OCI-LY3 (cell line): ENCODE results near the gene NKIRAS2.
"Not testable (repeated sequence)": the region's sequence is repeated elsewhere in the genome, so short reads cannot be mapped to it uniquely, and the experiment has no call there.

ENCODE experiments used
- EZH2phosphoT487 ChIP-seq: fragments of 200-600 bp; shearing (Covaris generic); IDR thresholded peaks from 2 replicates; pipeline ENCODE4 v1.6.1; 2018; ENCODE audit warnings: antibody characterized with exemption, mixed run types, low read depth
- TF ChIP-seq, protein P1 (sequence below): fragments of 200-600, 300-600 bp; sonication (generic); IDR thresholded peaks from 2 replicates; pipeline ENCODE4 v1.5.1; 2014; ENCODE audit warnings: antibody characterized with exemption, low read length, low read depth

DNA sequence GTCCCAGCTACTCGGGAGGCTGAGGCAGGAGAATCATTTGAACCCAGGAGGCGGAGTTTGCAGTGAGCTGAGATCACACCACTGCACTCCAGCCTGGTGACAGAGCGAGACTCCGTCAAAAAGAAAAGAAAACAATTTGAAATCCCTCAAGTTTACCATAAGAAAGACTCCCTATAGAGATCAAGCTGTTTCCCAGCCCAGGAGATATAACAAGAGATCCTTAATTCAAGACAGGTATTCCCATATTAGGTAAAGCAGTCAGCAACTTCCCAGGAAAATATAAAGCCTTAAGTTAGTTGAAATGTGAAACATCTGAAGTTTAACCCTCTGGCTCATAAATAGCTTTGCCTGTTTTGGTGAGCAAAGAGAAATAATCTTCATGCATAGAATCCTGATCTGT, 7.5 kb upstream of the NKIRAS2 start:
- TF ChIP-seq, protein P1, sequence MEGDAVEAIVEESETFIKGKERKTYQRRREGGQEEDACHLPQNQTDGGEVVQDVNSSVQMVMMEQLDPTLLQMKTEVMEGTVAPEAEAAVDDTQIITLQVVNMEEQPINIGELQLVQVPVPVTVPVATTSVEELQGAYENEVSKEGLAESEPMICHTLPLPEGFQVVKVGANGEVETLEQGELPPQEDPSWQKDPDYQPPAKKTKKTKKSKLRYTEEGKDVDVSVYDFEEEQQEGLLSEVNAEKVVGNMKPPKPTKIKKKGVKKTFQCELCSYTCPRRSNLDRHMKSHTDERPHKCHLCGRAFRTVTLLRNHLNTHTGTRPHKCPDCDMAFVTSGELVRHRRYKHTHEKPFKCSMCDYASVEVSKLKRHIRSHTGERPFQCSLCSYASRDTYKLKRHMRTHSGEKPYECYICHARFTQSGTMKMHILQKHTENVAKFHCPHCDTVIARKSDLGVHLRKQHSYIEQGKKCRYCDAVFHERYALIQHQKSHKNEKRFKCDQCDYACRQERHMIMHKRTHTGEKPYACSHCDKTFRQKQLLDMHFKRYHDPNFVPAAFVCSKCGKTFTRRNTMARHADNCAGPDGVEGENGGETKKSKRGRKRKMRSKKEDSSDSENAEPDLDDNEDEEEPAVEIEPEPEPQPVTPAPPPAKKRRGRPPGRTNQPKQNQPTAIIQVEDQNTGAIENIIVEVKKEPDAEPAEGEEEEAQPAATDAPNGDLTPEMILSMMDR: not testable (repeated sequence)
- TF ChIP-seq EZH2phosphoT487: not testable (repeated sequence)
